A549 (cell line): ENCODE data around the gene PXK. TPM values are rescaled to one million over a fixed set of nuclear protein-coding genes. Genes with fewer than 3 reads are reported as not detected.

Experiments
- ATAC-seq, 2 experiments: fragments of 200-7000 bp in 1 of 2; fragments of >200 bp in 1 of 2; cut with Nextera tagmentation in 1 of 2; cut with Tn5 transposase in 1 of 2; 3 replicates each; pipeline versions ENCODE4 v1.8.0 to v1.9.1; 2018 to 2020; ENCODE audit warnings: mild to moderate bottlenecking in 1 of 2, moderate library complexity in 1 of 2
- CTCF ChIA-PET: fragments of 300-600 bp; sonication (Branson Sonifier 250); formaldehyde crosslinking; extraction: SDS; loops from one replicate; lab custom pipeline; 2021; ENCODE audit warnings: antibody characterized with exemption, inconsistent platforms; lab: Yijun Ruan, JAX
- POLR2A ChIA-PET: fragments of 350-600 bp; formaldehyde crosslinking; extraction: SDS; loops from one replicate; lab custom pipeline; 2021; ENCODE audit warnings: antibody characterized with exemption, inconsistent platforms; lab: Yijun Ruan, JAX
- DNase-seq, 2 experiments: peaks; one replicate each; pipeline versions ENCODE4 v3.0.0 to v3.0.0-alpha.2; 2011 to 2016; ENCODE audit warnings: low read depth in 1 of 2, low spot score in 1 of 2
- FAIRE-seq: peaks from 2 replicates; lab custom pipeline; 2011; peaks lifted over from hg19 to GRCh38; lab: Jason Lieb, UNC
- H3K27ac ChIP-seq, 2 experiments: fragments of >200 bp; sonication (Bioruptor Twin); formaldehyde crosslinking; 3 replicates each; pipeline ENCODE4 v1.5.1; 2016 to 2017
- H3K4me1 ChIP-seq: fragments of >200 bp; sonication (Bioruptor Twin); formaldehyde crosslinking; 3 replicates; pipeline ENCODE4 v1.6.1; 2016
- H3K4me2 ChIP-seq: fragments of >200 bp; sonication (Bioruptor Twin); formaldehyde crosslinking; 3 replicates; pipeline ENCODE4 v1.6.1; 2016
- H3K4me3 ChIP-seq: fragments of >200 bp; sonication (Bioruptor Twin); formaldehyde crosslinking; 3 replicates; pipeline ENCODE4 v1.5.1; 2016
- H3K9me3 ChIP-seq: fragments of >200 bp; sonication (Bioruptor Twin); formaldehyde crosslinking; 3 replicates; pipeline ENCODE4 v1.6.1; 2016
- ATOH8 ChIP-seq: fragments of 250-450 bp; sonication (Bioruptor Pico); IDR thresholded peaks from 2 replicates; pipeline ENCODE4 v1.5.0; 2020; ENCODE audit warnings: low read depth, mild to moderate bottlenecking, moderate library complexity
- CHD2 ChIP-seq: fragments of 150-350 bp; IDR thresholded peaks from 2 replicates; pipeline ENCODE4 v1.6.1; 2014; ENCODE audit warnings: low read length; ENCODE audit not compliant: partially characterized antibody
- CHD4 ChIP-seq: fragments of 200-600 bp; sonication (generic); IDR thresholded peaks from 2 replicates; pipeline ENCODE4 v1.6.1; 2016; ENCODE audit warnings: antibody characterized with exemption, mild to moderate bottlenecking, borderline replicate concordance
- E2F6 ChIP-seq: IDR thresholded peaks from 2 replicates; pipeline ENCODE4 v1.6.1; 2012; ENCODE audit warnings: low read depth, borderline replicate concordance
- FOSB ChIP-seq: fragments of 250-450 bp; sonication (Bioruptor Pico); IDR thresholded peaks from 2 replicates; pipeline ENCODE4 v1.5.0; 2020; ENCODE audit warnings: mild to moderate bottlenecking, moderate library complexity
- FOXS1 ChIP-seq: fragments of 250-450 bp; sonication (Bioruptor Pico); IDR thresholded peaks from 2 replicates; pipeline ENCODE4 v1.5.0; 2020; ENCODE audit warnings: mild to moderate bottlenecking, moderate library complexity
- GATA3 ChIP-seq: IDR thresholded peaks from 2 replicates; pipeline ENCODE4 v1.6.1; 2012; ENCODE audit warnings: borderline replicate concordance
- HEYL ChIP-seq: fragments of 250-450 bp; sonication (Bioruptor Pico); IDR thresholded peaks from 2 replicates; pipeline ENCODE4 v1.8.0; 2021; ENCODE audit warnings: mild to moderate bottlenecking, moderate library complexity
- HOXA7 ChIP-seq: fragments of 250-450 bp; sonication (Bioruptor Pico); IDR thresholded peaks from 2 replicates; pipeline ENCODE4 v1.5.0; 2020; ENCODE audit warnings: mild to moderate bottlenecking, moderate library complexity
- HOXB13 ChIP-seq: fragments of 250-450 bp; sonication (Bioruptor Pico); IDR thresholded peaks from 2 replicates; pipeline ENCODE4 v1.5.0; 2020; ENCODE audit warnings: low read depth, mild to moderate bottlenecking, moderate library complexity
- HOXB5 ChIP-seq: fragments of 250-450 bp; sonication (Bioruptor Pico); IDR thresholded peaks from 2 replicates; pipeline ENCODE4 v1.5.0; 2020; ENCODE audit warnings: mild to moderate bottlenecking, moderate library complexity
- JUNB ChIP-seq: fragments of >200 bp; sonication (Bioruptor Twin); formaldehyde crosslinking; IDR thresholded peaks from 2 replicates; pipeline ENCODE4 v1.6.1; 2016
- KDM5A ChIP-seq: fragments of 200-600 bp; sonication (generic); IDR thresholded peaks from 2 replicates; pipeline ENCODE4 v1.6.1; 2016; ENCODE audit warnings: antibody characterized with exemption, mild to moderate bottlenecking
- MAZ ChIP-seq: fragments of 150-350 bp; IDR thresholded peaks from 2 replicates; pipeline ENCODE4 v1.6.1; 2014; ENCODE audit warnings: antibody characterized with exemption, low read depth, low read length, borderline replicate concordance
- MYC ChIP-seq: IDR thresholded peaks from 2 replicates; pipeline ENCODE4 v1.6.1; 2012; ENCODE audit warnings: mild to moderate bottlenecking, inconsistent platforms, low read length, improper control_type of control experiment, borderline replicate concordance
- NR3C1 ChIP-seq: fragments of >200 bp; sonication (Bioruptor Twin); formaldehyde crosslinking; IDR thresholded peaks from 3 replicates; pipeline ENCODE4 v1.6.1; 2017
- PBX3 ChIP-seq: IDR thresholded peaks from 2 replicates; pipeline ENCODE4 v1.6.1; 2012
- POLR2AphosphoS2 ChIP-seq: conservative IDR thresholded peaks from 2 replicates; pipeline ENCODE4 v1.6.1; 2012; ENCODE audit warnings: low read length, improper control_type of control experiment, inconsistent platforms
- RARB ChIP-seq: fragments of 250-450 bp; sonication (Bioruptor Pico); IDR thresholded peaks from 2 replicates; pipeline ENCODE4 v1.8.0; 2021; ENCODE audit warnings: mild to moderate bottlenecking, moderate library complexity
- RCOR1 ChIP-seq: fragments of 150-350 bp; IDR thresholded peaks from 2 replicates; pipeline ENCODE4 v1.6.1; 2014; ENCODE audit warnings: antibody characterized with exemption, low read length, low read depth
- RFX5 ChIP-seq: fragments of 450-650 bp; IDR thresholded peaks from 2 replicates; pipeline ENCODE4 v1.7.1; 2014; ENCODE audit warnings: antibody characterized with exemption, mild to moderate bottlenecking, moderate library complexity
- SREBF2 ChIP-seq: fragments of 450-650 bp; IDR thresholded peaks from 2 replicates; pipeline ENCODE4 v1.6.1; 2014; ENCODE audit warnings: mild to moderate bottlenecking, moderate library complexity
- ZNF302 ChIP-seq: fragments of 250-450 bp; sonication (Bioruptor Pico); IDR thresholded peaks from 2 replicates; pipeline ENCODE4 v1.9.0; 2021; ENCODE audit warnings: inconsistent platforms, mild to moderate bottlenecking, moderate library complexity
- ZSCAN20 ChIP-seq: fragments of 250-450 bp; sonication (Bioruptor Pico); IDR thresholded peaks from 2 replicates; pipeline ENCODE4 v1.8.0; 2022; ENCODE audit warnings: mild to moderate bottlenecking, moderate library complexity
- WGBS: methylation state at CpG from one replicate; pipeline ENCODE4 v1.1.6; 2017; ENCODE audit errors: missing lambda C conversion rate; 5-methylcytosine and 5-hydroxymethylcytosine counted together
- polyA plus RNA-seq, 4 experiments: library from polyadenylated mRNA; depleted of rRNA in 3 of 4; stranded (reverse); fragments of >200 nt; fragmentation: RNase III in 1 of 4; extraction: RNeasy Plus Mini Kit Qiagen cat#74134 plus additional on column Dnase treatment in 1 of 4; gene quantifications; 2 replicates in 3 of 4; 3 replicates in 1 of 4; pipeline ENCODE4 v1.2.3, GENCODE V29; 2011 to 2017

The PXK gene
- polyA plus RNA-seq, 2 of the 4 experiments (the other 2 are of a cell fraction), result 4.4 to 10.5 TPM

- TF ChIP-seq PBX3, result no peak
- no peak for TF ChIP-seq RCOR1
- no peak for TF ChIP-seq ZSCAN20
- TF ChIP-seq MAZ, result no peak
- TF ChIP-seq, all 56 proteins: peak for 0
Observed at GRCh38 chr3:58340594-58341244, 8.0 kb downstream of the PXK start (continued).

- POLR2A ChIA-PET, result no interaction called here
- Histone ChIP-seq H3K4me1 (no peaks in the 10 kb centered on the region), H3K9me3 (no peaks in the 10 kb centered on the region), H3K4me3 (no peak overlapping the region), H3K4me2 (no peak overlapping the region), H3K27ac (no peak overlapping the region)
- TF ChIP-seq NR3C1 (no peak), RARB (CRISPR knock-in tag) (no peak), HEYL (no peak), HOXB13 (CRISPR knock-in tag) (no peak), ATOH8 (CRISPR knock-in tag) (no peak), CHD2 (no peak), E2F6 (no peak), GATA3 (no peak), MYC (no peak), ZSCAN20 (no peak), ZNF302 (CRISPR knock-in tag) (no peak)
- FAIRE-seq (no peak), DNase-seq (no peak), ATAC-seq (no peak)
- 87% methylated on average over 3 of the region's 3 CpGs for WGBS
- CTCF ChIA-PET, result interaction anchor here (0.7 to 1.2 kb wide), 3 partner anchors 8 to 74 kb away, joined by 3 read pairs; partner anchors contain the start of gene HTD2
Observed at GRCh38 chr3:58341376-58341775, 8.7 kb downstream of the PXK start.

- ChIA-PET CTCF (interaction anchor here (1.4 kb wide), 1 partner anchor 36 kb away, joined by 3 read pairs; the partner anchor contains the start of genes HTD2 and RPP14), POLR2A (no interaction called here)
- Histone ChIP-seq H3K27ac (no peak overlapping the region), H3K4me1 (no peaks in the 10 kb centered on the region), H3K4me3 (no peak overlapping the region), H3K9me3 (no peaks in the 10 kb centered on the region), H3K4me2 (no peak overlapping the region)
- WGBS, result 86% methylated on average over 5 of the region's 5 CpGs
- no peak for FAIRE-seq
- no peak for ATAC-seq
- TF ChIP-seq HOXA7 (CRISPR knock-in tag), result no peak
- no peak for TF ChIP-seq JUNB
- no peak for DNase-seq
Observed at GRCh38 chr3:58342676-58343075, 10.0 kb downstream of the PXK start.

GRCh38 chr3:58345457-58345856 is 12.8 kb downstream of the PXK start:
- DNase-seq (no peak), ATAC-seq (no peak), FAIRE-seq (no peak)
- 80% methylated on average over 4 of the region's 4 CpGs for WGBS
- Histone ChIP-seq H3K9me3 (no peaks in the 10 kb centered on the region), H3K4me2 (no peak overlapping the region), H3K4me1 (no peaks in the 10 kb centered on the region), H3K27ac (no peak overlapping the region), H3K4me3 (no peak overlapping the region)
- CTCF ChIA-PET, result interaction anchor here (1.6 kb wide), 1 partner anchor 12 kb away, joined by 4 read pairs; no protein-coding TSS in a partner anchor
- POLR2A ChIA-PET, result no interaction called here
- TF ChIP-seq CHD2 (no peak), PBX3 (no peak), KDM5A (no peak), RFX5 (no peak), POLR2AphosphoS2 (no peak), HOXB5 (CRISPR knock-in tag) (no peak), CHD4 (no peak), FOXS1 (CRISPR knock-in tag) (no peak), NR3C1 (no peak), FOSB (no peak), SREBF2 (no peak), HOXA7 (CRISPR knock-in tag) (no peak)
